Stimulated activated CD8-positive, alpha-beta memory T cell treated with anti-CD3 and anti-CD28 coated beads, Interleukin-7, amount 100 ng/mL, for 48 hours (primary cell): Measurements from ENCODE around the gene CDH24.

Experiments
- DNase-seq, 2 donors: peaks; one replicate each; pipeline ENCODE4 v3.0.0-alpha.2; 2020; ENCODE audit warnings: low read depth in 1 of 2; ENCODE audit errors: extremely low read depth in 1 of 2

The CDH24 gene

DNA sequence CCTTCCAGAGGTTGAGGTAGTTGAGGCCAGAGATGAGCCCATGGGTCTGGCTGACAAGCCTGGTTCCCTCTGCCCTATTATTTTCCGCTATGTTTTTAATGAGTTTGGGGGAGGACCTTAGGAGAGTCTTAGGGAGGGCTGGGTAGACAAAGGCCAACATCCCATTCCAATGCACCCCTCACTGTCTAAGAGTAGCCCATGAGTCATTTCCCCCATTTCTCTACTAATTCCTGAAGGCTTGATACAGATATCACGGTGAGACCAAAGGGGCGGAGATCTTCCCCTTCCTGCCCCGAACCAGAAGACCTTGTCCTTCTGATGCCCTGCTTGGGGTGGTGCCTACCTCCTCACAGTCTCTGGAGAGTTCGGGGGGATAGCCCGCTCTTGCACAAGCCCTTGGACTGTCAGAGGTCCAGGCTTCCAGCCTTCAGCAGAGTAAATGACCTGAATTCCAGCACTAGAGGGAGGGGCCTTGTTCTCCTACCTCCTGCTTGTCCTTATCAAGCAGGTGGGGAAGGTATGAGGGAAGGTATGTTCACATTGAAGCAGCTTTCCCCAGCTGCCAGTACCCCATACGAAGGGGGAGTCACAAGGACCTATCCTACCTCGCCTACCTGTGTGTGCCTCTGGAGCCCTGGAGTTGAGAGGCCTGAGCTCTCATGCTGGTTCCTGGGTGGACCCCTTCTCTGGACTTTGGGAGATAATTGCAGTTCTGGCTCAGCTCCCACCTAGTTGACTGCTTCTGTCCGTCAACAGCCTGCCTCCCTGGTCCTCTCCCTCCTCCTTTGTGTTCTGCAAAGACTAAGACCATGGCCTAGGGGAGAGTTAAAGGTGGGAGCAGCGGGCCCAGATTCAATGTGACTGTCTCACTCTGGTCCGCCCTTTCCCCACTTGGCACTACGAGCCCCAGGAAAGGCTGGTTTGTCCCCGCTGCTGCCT, 11.6 kb downstream of the CDH24 start:
- DNase-seq, result no peak

DNA sequence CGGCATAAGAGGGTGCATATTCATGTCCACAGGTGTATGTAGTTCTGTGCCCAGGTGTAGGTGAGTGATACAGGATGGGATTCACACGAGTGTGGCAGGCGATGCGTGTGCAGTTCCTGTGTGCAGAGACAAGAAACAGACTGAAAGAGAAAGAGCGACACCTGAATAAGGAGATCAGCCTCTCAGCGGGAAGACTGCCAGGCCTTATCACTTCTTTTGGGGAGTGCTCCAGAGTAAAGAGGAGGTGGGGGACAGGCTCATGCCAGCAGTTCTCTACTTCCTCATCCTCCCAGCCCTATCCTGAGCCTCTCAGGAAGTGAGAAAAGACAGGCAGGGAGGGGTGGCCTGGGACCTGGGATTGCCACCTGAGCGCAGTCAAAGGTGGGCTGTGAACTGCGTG, 12.5 kb downstream of the CDH24 start:
- DNase-seq, result no peak

DNA sequence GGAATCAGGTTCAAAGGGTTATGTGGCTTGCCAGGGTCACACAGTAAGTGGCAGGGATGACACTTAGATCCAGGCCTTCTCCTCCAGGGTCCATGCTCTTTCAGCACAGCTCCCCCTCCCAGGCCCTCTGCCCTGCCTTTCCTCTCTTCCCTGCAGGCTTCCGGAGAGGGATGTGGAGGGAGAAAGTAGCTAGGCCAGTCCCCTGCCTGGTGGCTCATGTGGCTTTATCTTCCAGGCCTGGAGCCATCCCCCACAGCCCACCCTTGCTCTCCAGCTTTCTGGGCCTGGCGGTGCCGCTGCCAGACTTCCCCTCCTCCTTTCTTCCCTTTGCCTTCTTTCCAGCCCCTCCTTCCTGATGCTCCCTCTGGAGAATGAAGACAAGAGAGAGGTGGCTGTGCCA, 13.6 kb downstream of the CDH24 start:
- no peak for DNase-seq

DNA sequence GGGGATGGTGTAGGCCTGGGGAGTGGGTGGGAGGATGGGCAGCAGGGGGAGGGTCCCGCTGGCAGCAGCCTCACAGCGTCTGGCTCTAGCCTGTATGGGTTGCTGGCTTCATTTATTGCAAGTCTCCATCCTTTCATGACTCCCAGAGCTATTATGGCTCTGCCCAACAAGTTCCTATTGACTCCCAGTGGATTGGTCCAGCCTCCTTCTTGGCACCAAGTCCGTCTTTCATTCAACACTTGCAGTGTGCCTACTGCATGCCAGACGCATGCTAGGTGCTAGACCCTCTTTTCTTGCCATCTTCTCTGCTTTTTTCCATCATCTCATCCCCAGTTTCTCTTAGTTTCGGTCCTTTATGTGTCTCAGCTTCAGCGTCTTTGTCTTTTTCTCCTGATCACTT, 14.2 kb downstream of the CDH24 start:
- no peak for DNase-seq

DNA sequence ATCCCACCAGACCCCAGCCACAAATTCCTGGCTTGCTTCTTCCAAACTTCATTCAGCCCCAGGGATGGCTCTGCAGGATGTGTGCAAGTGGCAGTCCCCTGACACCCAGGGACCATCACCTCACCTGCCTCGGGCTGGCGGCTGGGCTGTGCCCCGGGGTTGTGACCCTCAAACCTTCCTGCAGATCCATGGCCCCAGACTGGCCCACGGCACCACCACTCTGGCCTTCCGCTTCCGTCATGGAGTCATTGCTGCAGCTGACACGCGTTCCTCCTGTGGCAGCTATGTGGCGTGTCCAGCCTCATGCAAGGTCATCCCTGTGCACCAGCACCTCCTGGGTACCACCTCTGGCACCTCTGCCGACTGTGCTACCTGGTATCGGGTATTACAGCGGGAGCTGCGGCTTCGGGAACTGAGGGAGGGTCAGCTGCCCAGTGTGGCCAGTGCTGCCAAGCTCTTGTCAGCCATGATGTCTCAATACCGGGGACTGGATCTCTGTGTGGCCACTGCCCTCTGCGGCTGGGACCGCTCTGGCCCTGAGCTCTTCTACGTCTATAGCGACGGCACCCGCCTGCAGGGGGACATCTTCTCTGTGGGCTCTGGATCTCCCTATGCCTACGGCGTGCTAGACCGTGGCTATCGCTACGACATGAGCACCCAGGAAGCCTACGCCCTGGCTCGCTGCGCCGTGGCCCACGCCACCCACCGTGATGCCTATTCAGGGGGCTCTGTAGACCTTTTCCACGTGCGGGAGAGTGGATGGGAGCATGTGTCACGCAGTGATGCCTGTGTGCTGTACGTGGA, 15.0 kb downstream of the CDH24 start, which contains the start of gene PSMB11:
Gene PSMB11, plus strand, starts transcription at position 51 of the 804 bp plus-strand sequence. Its CDS starts 14 bp downstream, at position 65.
- no peak for DNase-seq

DNA sequence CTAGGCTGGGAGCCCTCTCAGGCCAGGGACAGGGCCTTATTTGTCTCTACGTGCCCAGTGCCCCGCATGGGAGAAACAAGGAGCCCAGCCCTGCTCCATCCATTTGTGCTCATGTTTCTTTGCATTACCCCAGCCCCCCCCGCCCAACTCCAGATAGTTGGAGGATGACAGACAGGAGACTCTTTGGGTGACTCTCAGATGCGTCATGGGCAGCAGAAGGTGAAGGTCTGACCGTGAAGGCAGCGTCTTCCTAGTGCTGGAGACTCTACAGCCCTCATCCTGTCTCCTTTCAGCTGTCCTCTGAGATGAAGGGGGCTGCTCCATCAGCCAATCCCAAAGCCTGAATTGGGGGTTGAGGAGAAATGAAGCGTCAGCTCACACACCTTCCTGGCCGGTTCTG, 15.6 kb downstream of the CDH24 start:
- no peak for DNase-seq

DNA sequence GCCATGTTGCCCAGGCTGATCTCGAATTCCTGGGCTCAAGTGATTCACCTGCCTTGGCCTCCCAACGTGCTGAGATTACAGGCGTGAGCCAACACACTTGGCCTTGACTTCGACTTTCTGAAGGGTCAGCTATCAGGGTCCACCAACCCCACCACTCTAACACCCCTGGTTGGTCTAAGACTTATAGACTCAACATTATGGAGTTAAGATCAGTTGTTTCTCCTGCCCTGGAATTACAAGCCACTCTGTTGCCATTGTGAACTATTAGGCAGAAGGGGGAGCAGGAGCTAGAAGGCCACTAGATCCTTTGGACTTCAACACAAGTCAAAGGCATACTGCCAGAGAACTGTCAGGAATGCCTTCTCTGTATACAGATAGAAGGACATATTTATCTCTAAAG, 17.2 kb downstream of the CDH24 start:
- no peak for DNase-seq

DNA sequence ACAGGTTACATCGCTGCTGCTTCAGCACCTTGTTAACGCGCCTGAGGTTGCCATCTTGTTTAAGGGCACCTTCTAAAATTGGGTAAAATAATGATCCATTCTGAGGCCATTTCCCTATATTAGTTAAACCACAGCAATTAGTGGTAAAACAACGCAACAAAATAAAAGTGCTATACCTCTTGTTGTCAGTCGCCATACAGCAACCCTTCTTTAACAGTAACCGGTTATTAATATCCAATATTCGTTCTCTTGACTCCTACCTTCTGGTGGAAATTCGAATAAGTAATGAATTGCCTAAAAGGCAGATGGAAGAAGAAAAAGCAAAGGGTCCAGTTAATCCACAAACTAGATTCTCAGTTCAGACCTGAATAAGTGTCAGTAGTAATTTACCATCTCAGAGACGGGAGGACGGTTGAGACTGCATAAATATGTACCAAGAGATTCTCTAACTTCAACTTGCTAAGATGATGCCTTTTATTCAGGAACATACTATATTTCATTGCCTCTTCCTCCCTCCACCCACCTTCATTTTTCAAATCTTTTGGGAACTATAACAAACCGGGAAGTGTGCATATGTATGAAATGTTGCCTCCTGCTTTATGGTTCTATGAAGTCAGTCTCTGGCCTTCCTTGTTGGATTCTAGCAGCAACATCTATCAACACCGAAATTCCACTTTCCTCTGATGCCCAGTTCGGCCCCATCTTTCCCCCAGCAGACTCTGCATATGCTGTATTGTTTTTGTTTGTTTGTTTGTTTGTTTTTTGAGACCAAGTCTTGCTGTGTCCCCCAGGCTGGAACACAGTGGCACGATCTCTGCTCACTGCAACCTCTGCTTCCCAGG, 21.8 kb downstream of the CDH24 start:
- no peak for DNase-seq

DNA sequence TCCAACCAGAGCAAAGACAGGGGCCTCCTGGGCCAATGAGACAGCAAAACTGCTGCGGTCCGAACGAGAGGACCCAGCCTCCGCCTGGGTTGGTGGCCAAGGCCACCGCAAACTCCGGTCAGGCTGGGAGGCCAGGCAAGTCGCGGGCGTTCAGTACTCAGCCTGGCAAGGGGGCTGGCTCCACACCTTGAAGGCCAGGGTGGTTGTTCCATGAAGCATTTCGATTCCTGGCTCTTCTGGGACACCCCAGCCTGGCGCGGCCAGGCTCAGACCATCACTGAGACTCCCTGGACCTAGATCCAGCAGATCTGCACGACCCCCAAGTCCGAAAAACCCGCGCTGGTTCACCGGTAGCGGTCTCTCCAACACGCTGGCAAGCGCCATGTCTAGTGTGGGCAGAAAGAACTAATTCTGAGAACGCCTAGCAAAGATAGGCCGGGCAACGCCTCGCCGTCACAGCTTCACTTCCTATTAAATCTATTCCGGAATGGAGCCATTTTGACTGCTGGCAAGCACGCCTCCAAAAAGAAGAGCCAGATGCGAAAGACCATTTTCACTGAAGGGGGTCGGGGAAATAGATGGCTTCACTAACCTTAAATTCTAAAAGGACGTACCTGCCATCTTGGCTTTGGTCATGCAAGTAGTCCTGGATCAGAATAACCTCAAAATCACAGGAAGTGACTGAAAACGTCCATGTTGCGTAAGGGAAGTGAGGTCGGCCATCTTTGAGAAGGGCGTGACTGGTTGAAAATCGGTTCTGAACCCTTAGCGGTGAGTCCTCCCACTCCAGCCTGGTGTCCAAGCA, 22.6 kb downstream of the CDH24 start, which contains the start of gene PSMB5:
Gene PSMB5, minus strand, starts transcription at position 403 of the 805 bp plus-strand sequence. Its CDS starts 19 bp downstream, at position 384.
- peak; percentile 61 to 91 for DNase-seq

DNA sequence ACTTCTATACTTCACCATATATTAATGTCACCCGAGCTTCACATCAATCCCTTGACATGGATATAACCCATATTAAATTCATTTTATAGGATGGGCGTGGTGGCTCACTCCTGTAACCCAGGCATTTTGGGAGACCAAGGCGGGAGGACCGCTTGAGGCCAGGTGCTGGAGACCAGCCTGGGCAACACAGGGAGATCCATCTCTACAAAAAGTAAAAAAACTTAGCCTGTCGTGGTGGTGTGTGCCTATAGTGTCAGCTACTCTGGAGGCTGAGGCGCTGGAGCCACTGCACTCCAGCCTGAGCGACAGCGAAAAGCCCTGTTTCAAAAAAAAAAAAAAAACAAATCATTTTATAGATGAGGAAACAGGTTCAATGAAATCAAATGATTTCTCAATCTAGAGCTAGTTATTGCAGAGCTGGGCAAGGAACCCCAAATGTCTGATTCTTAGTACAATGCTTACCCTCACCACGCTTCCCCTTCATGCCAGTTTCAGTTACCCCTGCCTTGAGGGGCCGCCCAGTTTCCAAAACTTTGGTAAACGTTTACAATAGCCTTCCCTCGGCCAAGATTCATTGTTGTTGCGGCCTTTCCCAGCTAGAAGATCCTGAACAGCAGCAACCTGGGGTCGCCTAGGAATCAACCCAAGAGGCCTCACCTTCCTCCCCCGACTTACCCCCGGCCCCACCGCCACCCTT, 23.4 kb downstream of the CDH24 start:
- no peak for DNase-seq

DNA sequence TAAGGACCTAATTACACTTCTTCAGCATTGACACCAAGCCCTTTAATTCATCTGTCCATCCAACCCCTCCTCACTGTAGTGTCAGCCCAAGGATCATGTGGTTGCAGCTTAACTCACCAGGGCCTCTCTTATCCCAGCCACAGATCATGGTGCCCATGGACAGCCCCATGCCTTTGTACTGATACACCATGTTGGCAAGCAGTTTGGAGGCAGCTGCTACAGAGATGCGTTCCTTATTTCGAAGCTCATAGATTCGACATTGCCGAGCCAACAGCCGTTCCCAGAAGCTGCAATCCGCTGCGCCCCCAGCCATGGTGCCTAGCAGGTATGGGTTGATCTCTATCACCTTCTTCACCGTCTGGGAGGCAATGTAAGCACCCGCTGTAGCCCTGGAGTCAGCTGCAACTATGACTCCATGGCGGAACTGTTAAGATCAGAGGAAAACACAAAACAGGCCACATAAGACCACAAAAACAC, 24.0 kb downstream of the CDH24 start:
- no peak for DNase-seq

DNA sequence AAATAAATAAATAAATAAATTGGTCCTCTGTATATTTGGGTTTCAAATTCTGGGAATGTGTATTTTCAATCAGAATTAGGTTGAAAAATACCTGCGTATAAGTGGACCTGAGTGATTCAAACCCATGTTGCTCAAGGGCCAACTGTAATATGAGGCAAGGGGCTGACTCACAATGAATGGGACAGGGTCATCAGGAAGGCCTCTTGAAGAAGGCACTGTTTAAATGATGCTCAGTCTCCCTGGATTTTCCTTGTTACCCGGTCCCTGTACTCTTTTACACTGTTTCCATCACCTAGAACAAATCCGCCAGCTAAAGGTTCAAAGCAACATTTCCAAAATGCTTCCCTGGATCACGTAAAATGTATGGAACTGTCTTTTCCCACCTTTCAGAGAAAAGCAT, 26.4 kb downstream of the CDH24 start:
- no peak for DNase-seq

DNA sequence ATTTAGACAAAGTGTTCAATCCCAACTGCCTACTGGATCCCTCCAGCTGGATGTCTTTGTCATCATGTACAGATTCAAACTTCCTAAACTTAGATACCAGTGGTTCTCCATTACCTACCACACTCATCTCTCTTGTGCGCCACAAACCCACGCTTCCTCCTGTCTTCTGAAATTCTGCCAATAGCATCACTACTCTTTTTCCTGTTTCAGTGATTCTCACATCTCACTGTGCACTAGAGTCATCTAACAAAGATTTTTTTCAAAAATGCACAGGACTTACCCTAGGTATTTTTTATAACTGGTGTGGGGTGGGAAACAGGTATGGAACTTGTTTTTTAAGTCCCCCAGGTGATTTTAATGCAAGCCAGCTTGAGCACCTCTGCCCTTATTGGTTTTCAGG, 28.5 kb downstream of the CDH24 start:
- no peak for DNase-seq

DNA sequence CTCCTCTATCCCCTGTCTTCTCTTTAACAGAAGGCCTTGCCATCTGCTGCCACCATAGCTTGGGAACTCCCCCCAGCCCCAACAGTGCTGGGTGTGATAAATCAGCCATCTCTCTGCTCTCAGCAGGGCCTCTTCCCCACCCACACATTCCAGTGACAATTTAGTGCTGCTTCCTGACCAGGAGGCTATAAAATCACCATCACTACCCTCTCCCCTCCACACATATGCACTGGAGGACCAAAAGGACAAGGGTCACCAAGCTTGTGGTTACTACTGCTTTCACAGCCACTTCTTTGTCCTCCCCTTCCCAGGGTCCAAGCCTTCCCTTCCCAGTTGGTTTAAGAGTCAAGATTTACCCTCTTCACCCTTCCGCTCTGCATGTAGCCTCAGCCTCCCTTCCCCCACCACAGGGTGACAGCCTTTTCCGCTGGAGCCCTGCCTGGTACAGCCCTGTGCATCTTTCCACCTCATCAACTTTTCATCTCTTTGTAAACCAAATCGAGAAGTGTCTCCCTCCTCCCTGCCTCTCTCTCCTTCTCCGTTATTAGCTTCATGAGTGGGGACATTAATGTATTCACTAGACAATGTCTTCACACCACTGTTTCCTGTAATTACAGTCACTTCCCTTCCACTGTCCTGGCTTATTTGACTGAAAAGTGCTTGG, 32.0 kb downstream of the CDH24 start:
- no peak for DNase-seq

DNA sequence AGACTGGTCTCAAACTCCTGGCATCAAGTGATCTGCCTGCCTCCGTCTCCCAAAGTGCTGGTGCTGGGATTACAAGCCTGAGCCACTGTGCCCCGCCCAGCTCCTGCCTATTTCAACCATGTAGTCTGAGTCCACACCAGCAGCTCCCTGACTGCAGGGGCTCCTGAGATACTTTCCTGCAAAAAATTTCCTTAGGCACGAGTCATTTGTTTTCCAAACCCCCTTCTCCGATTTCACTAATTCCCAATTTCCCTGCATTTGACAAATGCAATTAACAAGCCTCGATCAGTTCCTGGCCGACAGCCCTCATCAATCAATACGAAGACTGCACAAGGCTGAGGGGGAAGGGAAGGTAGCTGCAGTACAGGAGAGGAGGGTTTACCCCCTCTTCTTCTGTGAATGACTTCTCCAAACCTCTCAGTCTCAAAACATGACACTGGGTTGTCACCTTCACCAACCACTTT, 32.7 kb downstream of the CDH24 start:
- DNase-seq, result no peak

DNA sequence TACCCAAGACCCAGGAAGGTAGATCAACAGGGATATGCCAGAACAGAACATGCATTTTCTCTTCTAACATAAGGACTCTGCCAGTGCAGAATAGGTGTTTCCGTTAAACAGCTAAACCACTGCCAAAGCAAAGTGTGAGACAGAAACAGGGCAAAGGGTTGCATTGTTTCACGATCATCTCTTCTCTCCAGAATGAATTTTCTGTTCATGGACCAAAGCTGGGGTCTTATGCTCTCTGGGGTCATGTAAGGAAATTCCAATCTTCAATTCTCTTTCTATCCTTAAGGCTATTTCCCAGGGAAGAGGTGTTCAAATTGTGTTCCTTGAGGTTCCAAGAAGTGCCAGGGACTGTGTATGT, 33.5 kb downstream of the CDH24 start:
- no peak for DNase-seq

DNA sequence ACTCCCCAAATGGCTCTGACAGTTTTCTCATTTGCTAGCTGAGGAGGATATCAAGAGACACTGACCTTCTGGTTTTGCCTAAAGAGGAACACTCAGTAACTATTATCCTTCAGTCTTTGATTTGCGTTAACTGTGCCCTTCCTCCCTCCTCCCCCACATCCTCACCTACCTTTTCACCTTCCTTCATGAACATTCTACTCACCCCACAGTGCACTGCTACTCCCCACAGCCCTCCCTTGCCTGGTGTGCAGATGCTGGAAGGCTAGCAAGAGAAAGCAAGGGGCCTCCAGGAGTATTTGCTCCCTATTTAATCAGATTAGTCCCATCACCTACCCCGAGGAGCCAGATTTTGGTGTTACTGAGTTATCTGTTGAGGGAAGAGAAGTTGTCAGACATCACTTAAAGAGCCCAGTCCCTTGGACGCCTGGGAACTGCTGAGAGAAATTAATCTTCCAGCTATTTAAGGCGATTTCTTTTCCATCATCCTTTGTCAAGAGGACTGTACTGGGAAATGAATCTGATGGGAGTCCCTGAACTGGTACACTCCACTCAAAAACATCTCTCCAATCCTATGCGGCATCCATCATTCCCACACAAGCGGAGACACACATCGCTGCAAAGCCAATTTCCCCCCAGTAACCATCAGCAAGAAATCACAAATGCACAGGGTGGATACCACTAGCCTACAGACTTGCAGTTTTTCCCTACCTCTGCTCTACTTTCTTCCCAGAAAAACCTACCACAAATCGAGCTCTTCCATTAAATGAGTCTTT, 34.1 kb downstream of the CDH24 start:
- no peak for DNase-seq

DNA sequence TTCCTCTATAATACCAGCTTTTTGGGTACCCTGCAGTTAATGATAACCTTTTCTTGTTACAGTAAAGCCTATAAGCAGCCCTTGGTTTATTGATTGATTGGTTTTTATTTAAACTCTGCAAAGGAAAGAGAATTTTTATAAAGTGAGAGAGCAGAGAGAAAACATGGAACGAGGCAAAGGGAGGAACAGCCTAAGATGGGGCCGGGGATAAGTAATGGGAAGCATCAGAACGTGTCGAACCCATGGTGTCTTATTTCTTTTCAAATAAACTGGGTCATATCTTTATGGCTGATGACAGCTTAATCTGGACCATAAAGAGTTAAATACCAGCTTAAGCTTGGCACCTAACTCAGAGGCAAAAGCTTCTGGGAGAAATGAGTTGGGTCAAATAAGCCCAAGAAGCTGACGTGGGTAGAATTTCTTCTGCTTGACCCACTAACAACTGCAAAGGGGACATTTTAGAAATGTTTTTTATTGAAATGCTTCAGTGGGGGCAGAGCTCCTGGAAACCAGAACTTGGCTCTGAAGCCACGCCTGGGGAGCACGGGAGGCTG, 35.4 kb downstream of the CDH24 start:
- DNase-seq, result no peak
